Cardiac fibroblast (primary cell): Measurements from ENCODE around the gene SIGLECL1.

Experiments
- DNase-seq, 2 donors: peaks; one replicate each; pipeline versions ENCODE4 v3.0.0 to v3.0.0-alpha.2; 2010; ENCODE audit warnings: low read depth in 2 of 2
- H3K4me3 ChIP-seq, 2 donors: replicated peaks in 1 of 2; 1 replicate in 1 of 2; 2 replicates in 1 of 2; pipeline ENCODE4 v1.5.1; 2011; ENCODE audit warnings: low read depth in 2 of 2, low read length in 2 of 2, mild to moderate bottlenecking in 2 of 2, moderate library complexity in 1 of 2
- CTCF ChIP-seq: IDR thresholded peaks from one replicate; pipeline ENCODE4 v1.5.1; 2011; ENCODE audit warnings: low read depth, mild to moderate bottlenecking, low read length, inconsistent platforms

The SIGLECL1 gene

GRCh38 chr19:51259348-51260245, 8.7 kb downstream of the SIGLECL1 start:
- no peak overlapping the region for H3K4me3 ChIP-seq
- TF ChIP-seq CTCF = peak; percentile 82
- peak; percentile 51 to 54 for DNase-seq

DNA sequence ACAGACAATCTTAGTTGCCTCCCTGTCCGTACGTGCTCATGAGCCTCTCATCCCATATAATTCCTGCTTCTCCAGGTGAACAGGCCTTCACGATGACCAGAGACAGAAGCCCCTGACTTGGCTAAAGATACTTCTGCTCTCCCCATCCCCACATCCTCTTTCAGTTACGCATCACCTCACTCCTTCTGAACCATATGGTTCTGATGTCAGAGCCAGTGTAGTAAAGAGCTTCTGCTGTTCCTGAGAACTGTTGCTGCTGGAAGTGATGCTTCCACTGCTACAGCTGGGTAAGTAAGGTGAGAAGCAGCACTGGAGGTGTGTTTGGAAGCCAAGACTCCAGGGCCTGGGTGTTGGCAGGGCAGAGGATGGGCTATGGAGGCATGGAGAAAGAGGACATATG, 12.9 kb downstream of the SIGLECL1 start:
- TF ChIP-seq CTCF = no peak
- no peak for DNase-seq
- no peak overlapping the region for H3K4me3 ChIP-seq

GRCh38 chr19:51271067-51271466, 20.2 kb downstream of the SIGLECL1 start:
- DNase-seq = peak in 1 of 2 donors; percentile 1
- no peak overlapping the region for H3K4me3 ChIP-seq

DNA sequence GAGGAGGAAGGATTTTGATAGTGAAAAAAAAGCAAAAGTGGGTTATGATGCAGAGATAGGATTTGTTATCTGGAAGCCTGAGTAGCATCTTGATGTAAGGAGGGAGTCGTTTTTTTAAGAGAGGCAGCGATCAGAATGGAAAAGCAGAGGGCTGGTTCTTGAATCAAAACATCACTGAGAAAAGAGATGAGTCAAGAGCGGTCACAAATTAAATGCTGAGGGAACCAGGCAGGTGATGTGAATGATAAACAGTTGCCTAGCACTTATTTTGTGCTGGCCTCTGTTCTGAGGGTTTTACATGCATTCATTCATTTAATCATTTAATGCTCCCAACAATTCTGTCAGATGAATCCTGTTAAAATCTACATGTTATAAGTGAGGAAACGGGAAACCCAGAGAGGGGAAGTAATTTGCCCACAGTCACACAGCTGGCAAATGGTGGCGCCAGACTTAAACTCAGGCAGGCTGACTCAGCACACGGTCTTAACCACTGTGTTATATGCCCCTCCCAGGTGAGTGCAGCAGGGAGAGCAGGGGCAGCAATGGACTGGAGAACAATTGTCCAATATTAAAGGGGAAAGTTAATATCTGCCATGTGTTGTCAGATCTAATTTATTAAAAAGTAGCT, 21.4 kb downstream of the SIGLECL1 start:
- TF ChIP-seq CTCF = no peak
- no peak overlapping the region for H3K4me3 ChIP-seq
- no peak for DNase-seq

More at GRCh38 chr19:51271067-51271466, 20.2 kb downstream of the SIGLECL1 start:
- TF ChIP-seq CTCF = no peak

GRCh38 chr19:51274049-51274770, 23.3 kb downstream of the SIGLECL1 start:
- TF ChIP-seq CTCF = no peak
- no peak overlapping the region for H3K4me3 ChIP-seq
- no peak for DNase-seq

- no peak for DNase-seq
- TF ChIP-seq CTCF = no peak
- no peak overlapping the region for H3K4me3 ChIP-seq
Observed at GRCh38 chr19:51277112-51277511, 26.2 kb downstream of the SIGLECL1 start.
